Measurements from ENCODE around the gene GSG1L. TPM values are rescaled to one million over a fixed set of nuclear protein-coding genes. Genes with fewer than 3 reads are reported as not detected.
"Not testable (repeated sequence)": the region's sequence is repeated elsewhere in the genome, so short reads cannot be mapped to it uniquely, and the experiment has no call there.

The GSG1L gene
- total RNA-seq, 1 donor from 2014 or later: not detected

GRCh38 chr16:27745348-27745747, 318.2 kb downstream of the GSG1L start:
- no peak overlapping the region for H3K4me3 ChIP-seq (ENCODE audit: low read depth, low read length)
- no peaks in the 10 kb centered on the region for H3K36me3 ChIP-seq (ENCODE audit: control insufficient read depth, insufficient read depth, low read length)
- no peak for TF ChIP-seq CTCF (IDR thresholded peaks at IDR 0.05; ENCODE audit: insufficient read depth, low read length, poor library complexity, severe bottlenecking)
- no peaks in the 10 kb centered on the region for H3K27me3 ChIP-seq (ENCODE audit: control insufficient read depth, insufficient read depth, low read length)
- no peak for DNase-seq (ENCODE audit: low read depth)

- Histone ChIP-seq H3K27me3 (ENCODE audit: control insufficient read depth, insufficient read depth, low read length) (no peaks in the 10 kb centered on the region), H3K4me3 (ENCODE audit: low read depth, low read length) (no peak overlapping the region), H3K36me3 (ENCODE audit: control insufficient read depth, insufficient read depth, low read length) (peaks cover 1% of the 10 kb centered on the region)
- TF ChIP-seq CTCF (IDR thresholded peaks at IDR 0.05; ENCODE audit: insufficient read depth, low read length, poor library complexity, severe bottlenecking): no peak
- no peak for DNase-seq (ENCODE audit: low read depth)
Measured at GRCh38 chr16:27743963-27744362, 319.6 kb downstream of the GSG1L start.

GRCh38 chr16:27743001-27743400, 320.5 kb downstream of the GSG1L start:
- H3K27me3 ChIP-seq (ENCODE audit: control insufficient read depth, insufficient read depth, low read length); H3K36me3 ChIP-seq (ENCODE audit: control insufficient read depth, insufficient read depth, low read length); DNase-seq (ENCODE audit: low read depth); H3K4me3 ChIP-seq (ENCODE audit: low read depth, low read length): not testable (repeated sequence)

- no peak for DNase-seq (ENCODE audit: low read depth)
Measured at GRCh38 chr16:27742333-27742732, 321.2 kb downstream of the GSG1L start.

GRCh38 chr16:27740496-27741201, 322.9 kb downstream of the GSG1L start:
- DNase-seq (ENCODE audit: low read depth): no peak
- TF ChIP-seq CTCF (IDR thresholded peaks at IDR 0.05; ENCODE audit: insufficient read depth, low read length, poor library complexity, severe bottlenecking): no peak
- Histone ChIP-seq H3K36me3 (ENCODE audit: control insufficient read depth, insufficient read depth, low read length) (peaks cover 1% of the 10 kb centered on the region), H3K27me3 (ENCODE audit: control insufficient read depth, insufficient read depth, low read length) (no peaks in the 10 kb centered on the region), H3K4me3 (ENCODE audit: low read depth, low read length) (no peak overlapping the region)

More at GRCh38 chr16:27742333-27742732, 321.2 kb downstream of the GSG1L start:
- TF ChIP-seq CTCF (IDR thresholded peaks at IDR 0.05; ENCODE audit: insufficient read depth, low read length, poor library complexity, severe bottlenecking): no peak
- H3K27me3 ChIP-seq (ENCODE audit: control insufficient read depth, insufficient read depth, low read length): no peaks in the 10 kb centered on the region
- no peak overlapping the region for H3K4me3 ChIP-seq (ENCODE audit: low read depth, low read length)
- H3K36me3 ChIP-seq (ENCODE audit: control insufficient read depth, insufficient read depth, low read length): peaks cover 1% of the 10 kb centered on the region

GRCh38 chr16:27739606-27740357, 323.7 kb downstream of the GSG1L start:
- DNase-seq (ENCODE audit: low read depth): no peak
- H3K4me3 ChIP-seq (ENCODE audit: low read depth, low read length): no peak overlapping the region
- H3K27me3 ChIP-seq (ENCODE audit: control insufficient read depth, insufficient read depth, low read length): no peaks in the 10 kb centered on the region
- TF ChIP-seq CTCF (IDR thresholded peaks at IDR 0.05; ENCODE audit: insufficient read depth, low read length, poor library complexity, severe bottlenecking): no peak
- peaks cover 1% of the 10 kb centered on the region for H3K36me3 ChIP-seq (ENCODE audit: control insufficient read depth, insufficient read depth, low read length)

All from kidney epithelial cell (primary cell).